ENCODE results near the gene PDLIM1. TPM values are rescaled to one million over a fixed set of nuclear protein-coding genes. Genes with fewer than 3 reads are reported as not detected.

The PDLIM1 gene
- 128 TPM for polyA plus RNA-seq (2013, experiment 1 of 2; ENCODE audit: insufficient read length)
- 129 TPM for polyA plus RNA-seq (2013, experiment 2 of 2; ENCODE audit: insufficient read length)

- DNase-seq, result peak; percentile 56
Observed at GRCh38 chr10:95290461-95291364, at the start of gene PDLIM1. PDLIM1 (minus strand) TSS chr10:95291003; CDS start chr10:95290915, 88 bp downstream.

DNA sequence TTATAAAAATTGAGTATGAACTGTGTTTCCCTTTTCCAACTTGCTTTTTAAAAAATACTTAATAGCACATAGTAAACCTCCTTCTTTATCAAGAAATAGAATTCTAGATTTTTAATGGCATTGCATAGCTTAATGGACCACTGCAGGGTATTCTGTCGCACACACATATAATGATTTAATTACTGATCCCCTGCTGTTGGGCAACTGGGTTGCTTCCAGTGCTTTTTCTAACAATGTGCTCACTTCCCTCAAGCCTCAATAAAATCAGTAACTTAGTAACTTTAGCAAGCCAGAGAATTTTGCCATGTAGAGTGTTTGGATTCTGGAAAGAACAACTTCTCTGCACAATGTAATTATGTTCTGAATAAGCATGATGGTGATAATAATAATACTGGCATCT is 49.1 kb upstream of the PDLIM1 start:
- DNase-seq, result no peak

DNA sequence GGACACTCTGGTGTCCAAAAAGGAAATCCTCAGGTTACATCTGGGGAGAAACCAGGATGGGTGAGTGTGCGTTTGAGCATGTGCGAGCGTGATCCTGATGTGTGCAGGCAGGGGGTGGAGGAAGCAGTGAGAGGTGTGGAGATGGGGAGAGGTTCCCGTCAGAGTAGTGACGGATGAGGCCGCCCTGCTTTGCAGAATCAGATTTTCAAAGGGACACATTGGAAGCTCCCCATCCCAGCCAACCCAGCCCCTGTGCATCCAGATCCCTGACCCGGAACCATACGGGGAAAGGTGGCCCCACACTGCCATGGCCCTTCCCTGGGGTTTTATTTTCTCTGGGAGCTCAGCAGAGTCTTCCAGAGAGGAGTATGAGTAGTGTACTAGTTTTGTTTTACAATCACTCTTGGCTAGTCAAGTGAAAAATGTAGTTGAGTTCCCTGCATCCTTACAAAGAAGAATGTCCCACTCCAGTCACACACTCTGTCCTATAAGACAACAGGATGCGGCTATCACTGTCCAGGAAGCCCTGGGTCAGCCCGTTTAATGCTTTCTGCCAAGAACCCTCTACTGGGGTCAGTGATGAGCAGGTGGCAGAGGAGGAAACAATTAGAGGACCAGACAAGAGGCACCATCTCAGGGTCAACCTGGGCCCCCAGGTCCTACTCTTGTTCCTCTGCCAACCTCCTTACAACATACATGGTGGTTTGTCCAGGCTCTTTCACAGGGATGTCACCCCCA is 46.8 kb upstream of the PDLIM1 start:
- DNase-seq, result no peak

GRCh38 chr10:95336702-95337101 is 45.9 kb upstream of the PDLIM1 start:
- DNase-seq, result no peak

DNA sequence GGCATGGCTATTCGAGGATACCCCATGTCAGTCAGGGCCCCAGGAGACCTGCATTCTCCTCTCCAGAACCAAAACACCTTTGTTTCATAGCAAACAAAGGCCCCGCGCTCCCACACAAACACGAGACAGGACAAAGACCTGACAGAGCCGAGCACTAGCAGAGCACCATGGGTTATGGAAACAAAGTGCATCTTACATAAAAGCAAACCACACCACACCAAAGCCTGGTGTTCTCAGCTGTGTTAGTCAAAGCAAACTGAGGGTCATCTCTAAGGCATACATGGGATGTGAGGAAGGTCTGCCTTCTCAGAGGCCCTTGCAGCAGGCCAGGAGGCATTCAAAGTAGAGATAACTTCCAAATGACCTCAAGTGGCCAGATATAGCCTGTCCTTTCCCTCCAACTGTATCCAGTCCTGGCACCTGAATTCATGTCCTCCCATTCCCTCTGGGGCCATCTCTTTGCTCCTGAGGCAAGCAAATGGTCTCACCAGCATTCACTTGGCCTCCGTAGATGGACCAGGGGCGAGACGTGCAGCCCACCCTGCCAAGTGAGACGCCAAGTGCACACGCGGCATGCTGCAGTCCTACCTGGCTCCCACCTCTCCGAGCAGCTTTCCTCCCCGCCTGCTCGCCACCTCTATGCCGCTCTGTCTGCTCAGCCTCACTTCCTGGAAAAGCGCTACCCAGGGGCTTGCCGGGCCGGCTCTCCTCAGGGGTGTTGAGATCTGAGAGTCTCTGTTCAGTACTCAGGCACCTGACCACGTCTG is 45.3 kb upstream of the PDLIM1 start:
- no peak for DNase-seq

- no peak for DNase-seq
Observed at GRCh38 chr10:95334805-95335144, 44.0 kb upstream of the PDLIM1 start.

DNA sequence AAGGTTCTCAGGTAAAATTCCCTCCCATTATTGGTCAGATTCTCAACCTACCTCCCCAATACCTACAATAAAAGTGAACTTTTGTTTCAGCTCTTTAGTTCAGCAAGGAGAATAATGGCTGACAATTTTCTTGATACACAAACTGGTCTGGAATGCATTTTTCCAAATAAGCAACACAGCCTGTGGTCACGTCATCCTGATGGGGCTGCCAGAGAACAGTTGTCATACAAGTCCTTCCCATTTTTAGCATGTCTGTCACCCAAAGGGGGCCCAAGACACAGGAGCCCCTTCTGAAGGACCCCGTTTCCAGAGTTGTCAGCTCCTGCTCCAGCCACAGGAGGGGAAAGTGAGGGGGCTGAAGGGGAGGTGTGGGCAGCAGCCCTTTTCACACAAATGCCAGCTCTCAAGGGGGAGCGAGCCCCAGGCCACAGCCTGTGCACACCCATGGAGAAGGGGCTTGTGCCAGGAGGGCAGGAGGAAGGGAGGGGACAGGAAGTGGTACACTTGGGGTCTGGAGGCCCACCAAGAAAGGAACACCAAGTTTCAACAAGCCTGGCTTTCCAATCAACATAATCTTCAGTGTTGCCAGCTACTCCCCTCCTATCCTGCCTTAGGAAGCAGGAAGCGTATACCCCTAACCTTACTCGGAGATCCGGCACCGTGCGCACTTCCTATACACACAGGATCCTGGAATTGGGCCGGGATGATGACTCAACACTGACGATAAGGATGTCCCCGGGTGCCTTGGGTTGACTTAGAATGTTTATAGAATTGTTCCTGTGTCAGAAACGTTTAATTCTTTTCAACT is 43.4 kb upstream of the PDLIM1 start:
- DNase-seq, result peak; percentile 70

- DNase-seq, result no peak
Observed at GRCh38 chr10:95332666-95333249, 42.0 kb upstream of the PDLIM1 start.

DNA sequence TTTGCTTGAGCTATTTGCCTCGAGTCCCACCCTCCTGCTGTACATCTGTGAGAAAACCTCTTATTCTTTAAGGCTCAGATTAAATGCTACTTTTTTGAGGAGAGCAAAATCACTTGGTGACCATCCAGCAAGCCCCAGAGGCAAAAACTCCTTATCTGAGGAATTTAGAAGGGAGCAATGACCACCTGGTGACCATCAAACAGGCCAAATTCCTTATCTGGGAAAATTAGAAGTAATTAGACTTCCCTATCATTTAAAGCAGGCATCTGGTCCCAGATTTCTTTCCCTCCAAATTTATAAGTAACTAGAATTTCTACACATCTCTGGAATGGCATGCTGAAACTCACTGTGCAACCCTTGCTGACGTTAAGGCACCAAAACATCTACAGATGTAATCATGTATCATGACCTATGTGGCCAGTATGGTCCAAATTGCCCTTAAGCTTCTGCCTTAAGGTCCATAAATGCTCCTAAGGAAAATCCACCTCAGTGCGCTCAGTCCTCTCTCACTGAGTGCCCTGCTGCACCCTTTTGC is 40.9 kb upstream of the PDLIM1 start:
- no peak for DNase-seq

- DNase-seq, result no peak
Observed at GRCh38 chr10:95330966-95331453, 40.2 kb upstream of the PDLIM1 start.

DNA sequence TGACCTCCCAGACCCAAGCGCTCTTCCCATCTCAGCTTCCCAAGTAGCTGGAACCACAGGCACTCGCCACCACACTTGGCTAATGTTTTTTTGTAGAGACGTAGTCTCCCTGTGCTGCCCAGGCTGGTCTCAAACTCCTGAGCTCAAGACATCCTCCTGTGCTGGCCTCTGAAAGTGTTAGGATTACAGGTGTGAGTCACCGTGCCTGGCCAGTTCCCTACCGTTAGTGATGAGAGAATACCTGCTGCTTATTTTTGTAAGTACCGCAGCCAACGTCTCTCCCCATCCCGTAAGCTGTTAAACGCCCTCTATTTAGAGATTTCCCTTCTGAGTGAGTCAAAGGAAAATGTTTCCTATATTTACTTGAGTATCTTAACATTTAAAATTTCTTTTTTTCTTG is 38.5 kb upstream of the PDLIM1 start:
- DNase-seq, result no peak

DNA sequence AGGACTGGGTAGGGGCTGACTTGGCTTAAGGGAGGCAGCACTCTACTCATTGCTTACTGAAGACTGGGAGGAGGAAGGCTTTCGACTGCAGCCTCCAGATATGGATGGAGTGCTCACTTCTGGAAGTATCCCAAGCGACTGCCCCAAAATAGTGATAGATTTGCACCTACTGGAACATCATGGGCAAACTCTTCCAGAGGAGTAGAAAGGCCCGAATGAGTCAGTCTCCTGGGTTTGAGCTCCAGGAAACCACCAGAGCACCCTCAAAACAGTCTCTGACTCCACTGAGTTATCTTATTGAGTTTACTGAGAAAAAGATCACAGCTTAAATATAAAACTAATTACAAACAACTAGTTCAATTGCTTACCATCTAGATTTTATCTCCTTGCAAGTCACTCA is 37.2 kb upstream of the PDLIM1 start:
- DNase-seq, result no peak

GRCh38 chr10:95327367-95327766 is 36.6 kb upstream of the PDLIM1 start:
- DNase-seq, result peak; percentile 68

DNA sequence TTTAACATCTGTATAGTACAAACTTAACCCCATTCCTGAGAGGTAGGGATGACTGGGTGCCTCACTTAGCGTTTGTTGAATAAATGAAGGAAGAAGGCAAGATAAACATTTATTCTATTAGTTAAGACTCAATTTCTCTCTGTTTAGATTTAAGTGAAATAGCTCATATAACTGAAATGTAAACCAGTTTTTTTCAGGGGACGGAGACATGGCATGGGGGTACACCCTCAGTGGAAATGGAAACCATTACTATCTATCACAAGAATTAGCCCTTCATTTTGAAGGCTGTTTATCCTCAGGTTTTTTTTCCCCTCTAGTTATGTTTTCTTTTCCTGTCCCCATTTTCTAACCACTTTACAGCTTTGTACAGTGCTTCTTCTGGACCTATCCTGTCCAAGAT is 35.6 kb upstream of the PDLIM1 start:
- DNase-seq, result no peak

DNA sequence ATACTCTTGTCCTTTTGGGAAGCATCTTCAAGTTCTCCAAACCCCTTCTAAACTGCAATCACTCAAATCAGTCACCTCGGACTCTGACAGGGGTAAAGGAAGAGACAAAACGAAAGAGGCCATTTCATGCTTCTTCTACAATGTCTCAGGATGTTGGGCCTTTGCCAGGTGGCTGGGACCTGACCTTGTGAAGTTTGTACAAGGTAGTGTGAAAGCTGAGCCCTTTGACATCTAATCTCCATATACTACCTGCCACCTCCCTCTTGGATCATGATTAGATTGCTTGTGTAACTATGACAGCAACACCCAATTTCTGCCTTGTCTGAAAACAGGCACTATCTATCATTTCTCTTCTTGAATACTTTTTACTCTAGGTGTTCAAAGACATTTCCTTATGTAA is 35.1 kb upstream of the PDLIM1 start:
- no peak for DNase-seq

DNA sequence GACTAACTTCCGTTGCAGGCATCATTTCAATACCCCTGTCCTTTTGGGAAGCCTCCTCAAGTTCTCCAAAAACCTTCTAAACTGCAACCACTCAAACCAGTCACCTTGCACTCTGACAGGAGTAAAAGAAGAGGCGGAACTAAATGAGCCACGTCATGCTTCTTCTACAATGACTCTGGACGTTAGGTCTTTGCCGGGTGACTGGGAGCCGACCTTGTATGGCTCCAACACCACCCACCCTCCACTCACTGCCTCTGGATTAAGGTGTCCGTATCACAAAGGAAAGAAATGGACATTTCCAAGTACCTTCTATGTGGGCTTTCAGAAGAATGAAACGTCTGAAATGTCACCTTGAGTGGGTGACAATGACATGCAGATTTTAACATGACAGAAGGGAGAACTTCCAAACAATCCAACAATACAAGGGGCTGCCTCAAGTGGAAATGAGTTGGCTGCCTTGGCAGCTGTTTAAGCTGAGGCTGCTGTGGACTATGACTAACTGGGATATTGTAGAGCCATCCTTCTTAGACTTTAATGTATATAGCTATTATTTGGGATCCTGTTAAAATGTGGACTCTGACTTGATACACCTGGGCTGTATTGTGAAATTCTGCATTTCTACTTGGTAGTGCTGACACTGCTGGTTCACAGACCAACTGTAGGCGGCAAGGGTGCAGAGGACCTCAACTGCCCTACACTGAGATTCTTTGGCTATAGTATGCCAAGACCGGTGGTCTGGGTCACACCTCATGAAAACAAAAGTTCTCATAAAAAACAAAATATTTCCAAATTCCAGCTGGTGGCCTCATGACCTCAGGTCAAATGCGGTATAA is 33.8 kb upstream of the PDLIM1 start:
- no peak for DNase-seq

GRCh38 chr10:95321554-95322301 is 30.9 kb upstream of the PDLIM1 start:
- no peak for DNase-seq

GRCh38 chr10:95319239-95319638 is 28.4 kb upstream of the PDLIM1 start:
- no peak for DNase-seq

DNA sequence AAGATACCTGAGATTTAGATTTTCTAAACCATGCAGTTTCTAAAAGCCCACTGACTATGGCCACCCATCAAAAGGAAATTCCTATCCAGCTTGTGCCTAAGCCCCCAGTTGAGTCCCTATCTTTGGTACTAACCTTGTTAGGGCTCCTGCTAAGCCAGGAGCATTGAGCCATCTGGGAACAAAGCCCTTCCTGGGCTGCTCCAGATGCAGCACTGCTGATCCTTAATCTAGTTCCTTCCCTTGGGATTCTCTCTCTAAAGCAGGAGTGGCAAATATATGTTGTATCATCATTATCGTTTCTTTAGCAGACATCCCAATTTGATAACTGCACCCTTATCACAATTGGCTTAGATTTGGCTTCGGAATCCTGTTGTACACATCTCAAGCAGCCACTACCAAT is 24.7 kb upstream of the PDLIM1 start:
- DNase-seq, result no peak

Measured in fibroblast of skin of abdomen (primary cell).